ENCODE results near the gene RRAD.
A peak's percentile ranks its signal among the peaks of the same experiment; 100 is the strongest.
"Not testable (repeated sequence)": the region's sequence is repeated elsewhere in the genome, so short reads cannot be mapped to it uniquely, and the experiment has no call there.

The RRAD gene

DNA sequence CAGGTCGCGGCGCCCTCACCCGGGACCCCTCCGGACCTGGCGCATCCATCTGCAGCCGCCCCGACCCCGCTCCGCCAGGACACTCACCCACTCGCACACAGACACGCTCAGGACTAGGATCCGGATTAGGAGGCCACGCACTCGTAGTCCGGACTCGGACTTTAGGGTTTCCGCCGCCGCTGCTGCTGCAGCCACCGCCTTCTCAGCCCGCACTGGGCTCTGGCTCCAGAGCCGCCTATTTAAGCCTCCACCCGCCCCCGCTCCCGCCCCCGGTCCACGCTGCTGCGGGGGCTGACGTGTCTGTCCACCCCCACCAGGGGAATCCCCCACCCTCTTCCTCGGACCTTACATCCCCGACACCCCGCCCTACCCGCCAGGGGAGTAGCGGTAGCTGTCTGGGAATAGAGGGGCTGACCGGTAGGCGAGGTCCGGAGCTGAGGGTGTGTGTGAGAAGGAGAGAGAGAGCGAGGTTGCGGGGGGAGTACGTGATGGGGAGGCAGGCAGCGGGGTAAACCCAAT is at the start of gene RRAD:
Gene RRAD, minus strand, starts transcription at position 214 of the 519 bp plus-strand sequence. CDS start 356 bp downstream, outside the sequence.
- Histone ChIP-seq H3K9ac (ENCODE audit: insufficient read length, low read depth) (peak within 1 kb of the TSS; percentile 54), H3K9me3 (ENCODE audit: insufficient read depth, low read length) (no peaks in the 10 kb centered on the region), H3K36me3 (ENCODE audit: insufficient read depth, insufficient read length, low read length) (peaks cover 16% of the 10 kb centered on the region), H3K4me3 (ENCODE audit: insufficient read length, low read depth) (peak within 1 kb of the TSS; percentile 53), H3K4me1 (ENCODE audit: insufficient read depth, insufficient read length) (peaks cover 27% of the 10 kb centered on the region), H3K27me3 (ENCODE audit: insufficient read depth, insufficient read length) (peaks cover 46% of the 10 kb centered on the region)
- no peak for DNase-seq (ENCODE audit: low read depth, low spot score)
- TF ChIP-seq SUZ12 (IDR thresholded peaks at IDR 0.05; ENCODE audit: extremely low read depth, insufficient read depth, insufficient read length) (peak; percentile 77), YY1 (IDR thresholded peaks at IDR 0.05; ENCODE audit: insufficient read depth, insufficient read length) (no peak)

DNA sequence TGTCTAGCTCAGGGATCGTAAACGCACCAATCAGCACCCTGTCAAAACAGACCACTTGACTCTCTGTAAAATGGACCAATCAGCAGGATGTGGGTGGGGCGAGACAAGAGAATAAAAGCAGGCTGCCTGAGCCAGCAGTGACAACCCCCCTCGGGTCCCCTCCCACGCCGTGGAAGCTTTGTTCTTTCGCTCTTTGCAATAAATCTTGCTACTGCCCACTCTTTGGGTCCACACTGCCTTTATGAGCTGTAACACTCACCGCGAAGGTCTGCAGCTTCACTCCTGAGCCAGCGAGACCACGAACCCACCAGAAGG is 49.6 kb upstream of the RRAD start:
- H3K4me3 ChIP-seq (ENCODE audit: insufficient read length, low read depth); H3K36me3 ChIP-seq (ENCODE audit: insufficient read depth, insufficient read length, low read length); DNase-seq (ENCODE audit: low read depth, low spot score); H3K27me3 ChIP-seq (ENCODE audit: insufficient read depth, insufficient read length); H3K9me3 ChIP-seq (ENCODE audit: insufficient read depth, low read length); H3K9ac ChIP-seq (ENCODE audit: insufficient read length, low read depth): not testable (repeated sequence)
- H3K4me1 ChIP-seq (ENCODE audit: insufficient read depth, insufficient read length) = peaks cover 16% of the 10 kb centered on the region

- not testable (repeated sequence) for H3K27me3 ChIP-seq (ENCODE audit: insufficient read depth, insufficient read length); DNase-seq (ENCODE audit: low read depth, low spot score); H3K4me3 ChIP-seq (ENCODE audit: insufficient read length, low read depth); H3K9ac ChIP-seq (ENCODE audit: insufficient read length, low read depth); H3K9me3 ChIP-seq (ENCODE audit: insufficient read depth, low read length); H3K36me3 ChIP-seq (ENCODE audit: insufficient read depth, insufficient read length, low read length)
- peaks cover 16% of the 10 kb centered on the region for H3K4me1 ChIP-seq (ENCODE audit: insufficient read depth, insufficient read length)
These were observed 49.0 kb upstream of the RRAD start for GRCh38 chr16:66974156-66974931.

GRCh38 chr16:66973716-66974115 is 48.4 kb upstream of the RRAD start:
- DNase-seq (ENCODE audit: low read depth, low spot score) = no peak
- peaks cover 9% of the 10 kb centered on the region; the same call in 1 of the 2 replicates for H3K9me3 ChIP-seq (ENCODE audit: insufficient read depth, low read length)
- TF ChIP-seq SUZ12 (IDR thresholded peaks at IDR 0.05; ENCODE audit: extremely low read depth, insufficient read depth, insufficient read length) (no peak), YY1 (IDR thresholded peaks at IDR 0.05; ENCODE audit: insufficient read depth, insufficient read length) (no peak), ZNF274 (IDR thresholded peaks at IDR 0.05; ENCODE audit: low read depth, low read length) (no peak)
- H3K36me3 ChIP-seq (ENCODE audit: insufficient read depth, insufficient read length, low read length) = no peaks in the 10 kb centered on the region
- H3K27me3 ChIP-seq (ENCODE audit: insufficient read depth, insufficient read length) = no peaks in the 10 kb centered on the region
- H3K4me1 ChIP-seq (ENCODE audit: insufficient read depth, insufficient read length) = peaks cover 16% of the 10 kb centered on the region
- no peak overlapping the region for H3K9ac ChIP-seq (ENCODE audit: insufficient read length, low read depth)
- H3K4me3 ChIP-seq (ENCODE audit: insufficient read length, low read depth) = no peak overlapping the region

DNA sequence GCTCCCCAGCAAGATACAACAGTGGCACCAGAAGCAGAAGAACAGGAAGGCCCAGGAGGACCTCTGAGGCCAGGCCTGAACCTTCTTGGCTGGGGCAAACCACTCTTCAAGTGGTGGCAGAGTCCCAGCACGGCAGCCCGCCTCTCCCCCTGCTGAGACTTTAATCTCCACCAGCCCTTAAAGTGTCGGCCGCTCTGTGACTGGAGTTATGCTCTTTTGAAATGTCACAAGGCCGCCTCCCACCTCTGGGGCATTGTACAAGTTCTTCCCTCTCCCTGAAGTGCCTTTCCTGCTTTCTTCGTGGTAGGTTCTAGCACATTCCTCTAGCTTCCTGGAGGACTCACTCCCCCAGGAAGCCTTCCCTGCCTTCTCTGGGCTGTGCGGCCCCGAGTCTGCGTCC is 47.6 kb upstream of the RRAD start:
- Histone ChIP-seq H3K4me3 (ENCODE audit: insufficient read length, low read depth) (no peak overlapping the region), H3K27me3 (ENCODE audit: insufficient read depth, insufficient read length) (no peaks in the 10 kb centered on the region), H3K9me3 (ENCODE audit: insufficient read depth, low read length) (peaks cover 9% of the 10 kb centered on the region; the same call in 1 of the 2 replicates), H3K4me1 (ENCODE audit: insufficient read depth, insufficient read length) (peaks cover 16% of the 10 kb centered on the region), H3K9ac (ENCODE audit: insufficient read length, low read depth) (no peak overlapping the region), H3K36me3 (ENCODE audit: insufficient read depth, insufficient read length, low read length) (no peaks in the 10 kb centered on the region)
- TF ChIP-seq SUZ12 (IDR thresholded peaks at IDR 0.05; ENCODE audit: extremely low read depth, insufficient read depth, insufficient read length) (no peak), YY1 (IDR thresholded peaks at IDR 0.05; ENCODE audit: insufficient read depth, insufficient read length) (no peak), ZNF274 (IDR thresholded peaks at IDR 0.05; ENCODE audit: low read depth, low read length) (no peak)
- no peak for DNase-seq (ENCODE audit: low read depth, low spot score)

DNA sequence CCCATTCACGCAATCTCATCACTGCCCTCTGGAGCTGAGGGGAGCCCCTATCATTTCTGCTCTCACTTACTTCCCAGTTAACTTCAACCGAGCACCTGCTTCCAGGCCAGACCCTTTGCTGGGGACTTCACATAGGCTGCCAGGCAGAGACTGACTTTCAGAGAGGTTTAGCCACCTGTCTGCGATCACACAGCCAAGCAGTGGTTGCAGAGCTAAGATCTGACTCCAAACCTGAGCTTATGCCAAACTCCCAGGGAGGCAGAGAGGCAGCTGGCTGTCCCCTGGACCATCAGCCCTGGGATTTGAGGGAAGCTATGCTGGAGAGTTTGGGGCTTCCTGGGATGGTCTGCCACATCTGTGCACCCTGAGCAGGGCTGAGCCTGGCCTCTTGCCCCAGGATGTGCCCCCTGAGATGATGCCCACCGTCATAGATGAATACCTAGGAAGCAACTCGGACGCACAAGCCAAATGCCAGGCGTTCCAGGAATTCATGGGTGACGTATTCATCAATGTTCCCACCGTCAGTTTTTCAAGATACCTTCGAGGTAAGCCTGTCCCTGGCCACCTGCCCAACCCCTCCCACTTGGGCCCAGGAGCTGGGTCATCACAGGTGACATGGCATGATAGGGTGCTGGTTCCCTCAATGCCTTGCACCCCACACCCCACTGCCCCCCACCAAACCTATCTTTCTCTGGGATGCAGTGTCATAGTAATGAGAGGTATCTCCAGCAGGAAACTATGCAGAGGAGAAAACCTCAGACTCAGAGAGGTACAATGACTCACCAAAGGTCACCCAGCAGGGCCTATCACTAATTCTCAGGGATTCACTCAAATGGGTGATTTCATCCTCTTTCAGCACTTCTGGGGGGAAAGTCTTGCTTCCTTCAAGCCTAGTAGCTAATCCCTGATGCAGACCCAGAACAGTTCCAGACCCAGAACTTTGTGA is 45.7 kb upstream of the RRAD start:
- H3K4me1 ChIP-seq (ENCODE audit: insufficient read depth, insufficient read length) = peaks cover 10% of the 10 kb centered on the region
- no peak overlapping the region for H3K9ac ChIP-seq (ENCODE audit: insufficient read length, low read depth)
- no peak for DNase-seq (ENCODE audit: low read depth, low spot score)
- H3K36me3 ChIP-seq (ENCODE audit: insufficient read depth, insufficient read length, low read length) = no peaks in the 10 kb centered on the region
- H3K9me3 ChIP-seq (ENCODE audit: insufficient read depth, low read length) = peaks cover 9% of the 10 kb centered on the region; the same call in 1 of the 2 replicates
- no peak for TF ChIP-seq YY1 (IDR thresholded peaks at IDR 0.05; ENCODE audit: insufficient read depth, insufficient read length)
- no peak for TF ChIP-seq SUZ12 (IDR thresholded peaks at IDR 0.05; ENCODE audit: extremely low read depth, insufficient read depth, insufficient read length)
- TF ChIP-seq ZNF274 (IDR thresholded peaks at IDR 0.05; ENCODE audit: low read depth, low read length) = no peak
- H3K4me3 ChIP-seq (ENCODE audit: insufficient read length, low read depth) = no peak overlapping the region
- H3K27me3 ChIP-seq (ENCODE audit: insufficient read depth, insufficient read length) = no peaks in the 10 kb centered on the region

DNA sequence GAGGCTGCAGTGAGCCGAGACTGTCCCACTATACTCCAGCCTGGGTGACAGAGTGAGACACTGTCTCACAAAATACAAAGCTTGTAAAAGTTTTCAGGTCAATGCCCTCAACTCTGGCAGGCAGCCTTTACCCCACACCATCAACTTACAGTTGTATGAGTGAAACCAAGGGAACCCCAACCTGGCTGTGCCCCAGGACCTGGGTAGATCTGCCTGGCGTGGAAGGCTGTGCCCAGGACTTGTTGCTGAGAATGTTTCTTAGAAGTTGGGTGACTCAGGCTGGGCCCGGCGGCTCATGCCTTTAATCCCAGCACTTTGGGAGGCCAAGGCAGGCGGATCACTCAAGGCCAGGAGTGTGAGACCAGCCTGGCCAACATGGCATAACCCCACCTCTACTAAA is 43.5 kb upstream of the RRAD start:
- H3K4me1 ChIP-seq (ENCODE audit: insufficient read depth, insufficient read length) = peaks cover 10% of the 10 kb centered on the region
- peaks cover 4% of the 10 kb centered on the region; the same call in 1 of the 2 replicates for H3K9me3 ChIP-seq (ENCODE audit: insufficient read depth, low read length)
- DNase-seq (ENCODE audit: low read depth, low spot score) = no peak
- TF ChIP-seq SUZ12 (IDR thresholded peaks at IDR 0.05; ENCODE audit: extremely low read depth, insufficient read depth, insufficient read length) (no peak), YY1 (IDR thresholded peaks at IDR 0.05; ENCODE audit: insufficient read depth, insufficient read length) (no peak), ZNF274 (IDR thresholded peaks at IDR 0.05; ENCODE audit: low read depth, low read length) (no peak)
- H3K36me3 ChIP-seq (ENCODE audit: insufficient read depth, insufficient read length, low read length) = no peaks in the 10 kb centered on the region
- H3K9ac ChIP-seq (ENCODE audit: insufficient read length, low read depth) = no peak overlapping the region
- H3K27me3 ChIP-seq (ENCODE audit: insufficient read depth, insufficient read length) = no peaks in the 10 kb centered on the region
- H3K4me3 ChIP-seq (ENCODE audit: insufficient read length, low read depth) = no peak overlapping the region
